ENCODE data around the gene TYRP1.

DNA sequence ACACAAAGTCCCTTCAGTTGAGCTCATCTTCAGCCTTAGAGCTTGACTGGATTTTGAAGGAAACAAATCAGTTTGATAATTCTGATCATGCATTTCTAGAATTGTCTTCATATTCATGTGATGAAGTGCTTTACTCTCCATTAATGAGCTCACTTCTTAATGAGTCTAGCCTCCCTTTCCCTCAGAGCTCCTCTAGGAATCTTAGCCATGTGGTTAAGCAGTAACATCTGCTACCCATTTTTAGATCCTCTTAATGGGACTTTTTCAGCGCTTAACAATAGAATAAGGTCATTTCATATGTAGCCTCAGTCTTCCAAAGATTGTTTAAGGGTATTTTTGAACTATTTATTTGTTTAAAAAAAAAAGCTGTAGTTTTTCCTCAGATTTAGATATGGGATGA lies 44.7 kb downstream of the TYRP1 start:
- TF ChIP-seq, protein P1, sequence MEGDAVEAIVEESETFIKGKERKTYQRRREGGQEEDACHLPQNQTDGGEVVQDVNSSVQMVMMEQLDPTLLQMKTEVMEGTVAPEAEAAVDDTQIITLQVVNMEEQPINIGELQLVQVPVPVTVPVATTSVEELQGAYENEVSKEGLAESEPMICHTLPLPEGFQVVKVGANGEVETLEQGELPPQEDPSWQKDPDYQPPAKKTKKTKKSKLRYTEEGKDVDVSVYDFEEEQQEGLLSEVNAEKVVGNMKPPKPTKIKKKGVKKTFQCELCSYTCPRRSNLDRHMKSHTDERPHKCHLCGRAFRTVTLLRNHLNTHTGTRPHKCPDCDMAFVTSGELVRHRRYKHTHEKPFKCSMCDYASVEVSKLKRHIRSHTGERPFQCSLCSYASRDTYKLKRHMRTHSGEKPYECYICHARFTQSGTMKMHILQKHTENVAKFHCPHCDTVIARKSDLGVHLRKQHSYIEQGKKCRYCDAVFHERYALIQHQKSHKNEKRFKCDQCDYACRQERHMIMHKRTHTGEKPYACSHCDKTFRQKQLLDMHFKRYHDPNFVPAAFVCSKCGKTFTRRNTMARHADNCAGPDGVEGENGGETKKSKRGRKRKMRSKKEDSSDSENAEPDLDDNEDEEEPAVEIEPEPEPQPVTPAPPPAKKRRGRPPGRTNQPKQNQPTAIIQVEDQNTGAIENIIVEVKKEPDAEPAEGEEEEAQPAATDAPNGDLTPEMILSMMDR (IDR thresholded peaks at IDR 0.05) = no peak
- no peak for TF ChIP-seq POLR2A (IDR thresholded peaks at IDR 0.05)

Data from lower leg skin (tissue), 3 donors.